Epithelial cell of esophagus (primary cell): ENCODE measurements around the gene SGMS2.

Experiments used
- DNase-seq: peaks from one replicate; pipeline ENCODE4 v3.0.0; 2010; ENCODE audit warnings: low read depth
- H3K4me3 ChIP-seq: 2 replicates; pipeline ENCODE4 v1.5.1; 2011; ENCODE audit warnings: mild to moderate bottlenecking, low read length, control low read depth
- CTCF ChIP-seq: IDR thresholded peaks from 2 replicates; pipeline ENCODE4 v1.5.1; 2011; ENCODE audit warnings: low read depth, mild to moderate bottlenecking, low read length, control low read depth, inconsistent platforms; ENCODE audit not compliant: insufficient read depth; ENCODE audit errors: missing control alignments

Gene SGMS2

DNA sequence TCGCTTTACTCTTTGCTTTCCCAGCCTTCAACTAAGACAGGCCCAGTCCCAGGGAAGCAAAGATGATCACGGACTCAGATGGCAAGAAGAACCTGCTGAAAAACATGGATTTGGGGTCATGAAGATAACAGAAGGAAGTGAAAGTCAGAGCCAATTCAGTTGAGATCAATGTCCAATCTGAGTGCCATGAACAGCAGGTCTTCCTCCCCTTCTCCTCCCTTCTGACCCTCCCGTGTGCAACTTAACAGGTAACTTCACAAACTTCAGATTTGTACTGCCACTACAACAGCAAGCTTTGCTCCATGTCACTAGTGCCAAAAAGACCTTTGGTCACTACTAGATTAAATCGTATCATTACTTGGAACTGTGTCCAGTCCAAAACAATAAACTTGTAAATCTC, 15.5 kb upstream of the SGMS2 start:
- no peak for TF ChIP-seq CTCF
- H3K4me3 ChIP-seq = no peak overlapping the region
- no peak for DNase-seq

GRCh38 chr4:107814758-107815157, 10.0 kb upstream of the SGMS2 start:
- DNase-seq = no peak
- no peak overlapping the region for H3K4me3 ChIP-seq
- TF ChIP-seq CTCF = no peak

- no peak for DNase-seq
- TF ChIP-seq CTCF = no peak
- H3K4me3 ChIP-seq = no peak overlapping the region
Observed at GRCh38 chr4:107815158-107815557, 9.6 kb upstream of the SGMS2 start.

- no peak for TF ChIP-seq CTCF
- DNase-seq = no peak
- no peak overlapping the region for H3K4me3 ChIP-seq
Observed at GRCh38 chr4:107818301-107818910, 6.3 kb upstream of the SGMS2 start.

GRCh38 chr4:107823870-107824349, 822 bp upstream of the SGMS2 start:
- peak overlapping the region; percentile 61 for H3K4me3 ChIP-seq
- no peak for TF ChIP-seq CTCF

GRCh38 chr4:107825072-107825824, 516 bp downstream of the SGMS2 start:
- peak overlapping the region; percentile 92 for H3K4me3 ChIP-seq
- TF ChIP-seq CTCF = no peak

More at GRCh38 chr4:107823870-107824349, 822 bp upstream of the SGMS2 start:
- DNase-seq = no peak

More at GRCh38 chr4:107825072-107825824, 516 bp downstream of the SGMS2 start:
- DNase-seq = peak; percentile 74
